K562 (cell line): Measurements from ENCODE around the gene CGNL1. TPM values are rescaled to one million over a fixed set of nuclear protein-coding genes. Genes with fewer than 3 reads are reported as not detected.

ENCODE experiments used
- ATAC-seq: fragments of 200-7000 bp; cut with Tn5 transposase; 3 replicates; pipeline ENCODE4 v1.9.1; 2020; ENCODE audit warnings: moderate library complexity
- BruUV-seq: library from RNA; stranded (reverse); fragments of 400-500 nt; replicated peaks from 2 replicates; lab custom pipeline; 2021; lab: Mats Ljungman, UMichigan
- CTCF ChIA-PET: fragments of 300-600 bp; formaldehyde crosslinking; extraction: SDS; loops from one replicate; lab custom pipeline; 2021; ENCODE audit warnings: low intra/inter-chr PET ratio; lab: Yijun Ruan, JAX
- POLR2A ChIA-PET: fragments of 300-600, 350-650 bp; sonication (Branson Sonifier 250); formaldehyde crosslinking; extraction: SDS; loops from one replicate; lab custom pipeline; 2021; ENCODE audit warnings: antibody characterized with exemption, inconsistent platforms; lab: Yijun Ruan, JAX
- DNase-seq, 4 experiments: peaks; one replicate each; pipeline versions ENCODE4 v3.0.0 to v3.0.0-alpha.2; 2011 to 2018; ENCODE audit warnings: low spot score in 3 of 4, mixed read lengths in 3 of 4; ENCODE audit errors: extremely low read depth in 1 of 4
- FAIRE-seq: peaks from 2 replicates; lab custom pipeline; 2011; peaks lifted over from hg19 to GRCh38; lab: Jason Lieb, UNC
- H2AFZ ChIP-seq: 2 replicates; pipeline ENCODE4 v1.6.0; 2011; ENCODE audit warnings: low read depth, low read length, control low read depth, inconsistent platforms
- H3K27ac ChIP-seq: fragments of 200-600 bp; 3 replicates; pipeline ENCODE4 v1.8.0; 2011; ENCODE audit warnings: low read depth, mild to moderate bottlenecking, control low read depth, inconsistent platforms, low read length, moderate library complexity, mixed read lengths; ENCODE audit errors: extremely low read depth
- H3K27me3 ChIP-seq, 2 experiments: fragments of 300-600 bp in 1 of 2; 2 replicates in 1 of 2; 3 replicates in 1 of 2; pipeline versions ENCODE4 v1.6.0 to v1.8.0; 2011; ENCODE audit warnings: inconsistent platforms in 2 of 2, low read length in 2 of 2, mild to moderate bottlenecking in 1 of 2, mixed read lengths in 1 of 2, moderate library complexity in 1 of 2; ENCODE audit not compliant: control insufficient read depth in 2 of 2, insufficient read depth in 2 of 2
- H3K36me3 ChIP-seq: fragments of 300-600 bp; 3 replicates; pipeline ENCODE4 v1.8.0; 2011; ENCODE audit warnings: mild to moderate bottlenecking, low read length, inconsistent platforms; ENCODE audit not compliant: control insufficient read depth, insufficient read depth
- H3K4me1 ChIP-seq, 2 experiments: fragments of 200-600 bp in 1 of 2; replicated peaks in 1 of 2; 2 replicates in 1 of 2; 3 replicates in 1 of 2; pipeline versions ENCODE4 v1.5.1 to v1.8.0; 2011; ENCODE audit warnings: inconsistent platforms in 2 of 2, low read length in 2 of 2, mild to moderate bottlenecking in 1 of 2, mixed read lengths in 1 of 2, moderate library complexity in 1 of 2; ENCODE audit not compliant: control insufficient read depth in 2 of 2, insufficient read depth in 2 of 2
- H3K4me2 ChIP-seq: 2 replicates; pipeline ENCODE4 v1.6.1; 2011; ENCODE audit warnings: low read length, control low read depth, inconsistent platforms, mixed read lengths; ENCODE audit not compliant: insufficient read depth
- H3K4me3 ChIP-seq: fragments of 200-600 bp; sonication (generic), shearing (Covaris generic); 2 replicates; pipeline ENCODE4 v1.5.1; 2016; ENCODE audit warnings: control low read depth, inconsistent platforms
- H3K79me2 ChIP-seq: fragments of 200-600 bp; 3 replicates; pipeline ENCODE4 v1.8.0; 2011; ENCODE audit warnings: low read length, inconsistent platforms; ENCODE audit not compliant: control insufficient read depth, insufficient read depth
- H3K9ac ChIP-seq, 2 experiments: 2 replicates each; pipeline versions ENCODE4 v1.6.0 to v1.6.1; 2011; ENCODE audit warnings: low read depth in 2 of 2, low read length in 2 of 2, control low read depth in 1 of 2, inconsistent platforms in 1 of 2, mild to moderate bottlenecking in 1 of 2, mixed read lengths in 1 of 2; ENCODE audit not compliant: insufficient read depth in 1 of 2
- H3K9me1 ChIP-seq: one replicate; pipeline ENCODE4 v1.6.0; 2011; ENCODE audit warnings: inconsistent platforms, mild to moderate bottlenecking, low read length, moderate library complexity; ENCODE audit not compliant: control insufficient read depth, insufficient read depth
- H3K9me3 ChIP-seq: replicated peaks from 2 replicates; pipeline ENCODE4 v1.5.1; 2011; ENCODE audit warnings: low read depth, low read length, inconsistent platforms; ENCODE audit not compliant: control insufficient read depth, insufficient read depth
- H4K20me1 ChIP-seq: replicated peaks from 2 replicates; pipeline ENCODE4 v1.6.1; 2011; ENCODE audit warnings: low read length, inconsistent platforms, mixed read lengths; ENCODE audit not compliant: control insufficient read depth, insufficient read depth
- CCAR2 ChIP-seq: fragments of 200-400 bp; formaldehyde crosslinking; IDR thresholded peaks from 2 replicates; pipeline ENCODE4 v1.6.1; 2017; ENCODE audit warnings: mild to moderate bottlenecking, low read depth, low read length
- DACH1 ChIP-seq: fragments of 450-650 bp; IDR thresholded peaks from 2 replicates; pipeline ENCODE4 v1.6.1; 2018; ENCODE audit not compliant: partially characterized antibody
- HDAC2 ChIP-seq: fragments of 450-650 bp; IDR thresholded peaks from 2 replicates; pipeline ENCODE4 v1.6.1; 2016; ENCODE audit warnings: mild to moderate bottlenecking
- KLF16 ChIP-seq: IDR thresholded peaks from 2 replicates; pipeline ENCODE4 v1.6.1; 2016; ENCODE audit warnings: antibody characterized with exemption
- MECOM ChIP-seq: fragments of 250-450 bp; sonication (Bioruptor Pico); IDR thresholded peaks from 2 replicates; pipeline ENCODE4 v1.8.0; 2022; ENCODE audit warnings: inconsistent platforms
- MEF2D ChIP-seq: conservative IDR thresholded peaks from 2 replicates; pipeline ENCODE4 v1.6.1; 2016; ENCODE audit warnings: low read depth, missing genetic modification characterization, missing compliant biosample characterization
- NELFE ChIP-seq: IDR thresholded peaks from 2 replicates; pipeline ENCODE4 v1.6.1; 2011; ENCODE audit warnings: mild to moderate bottlenecking; ENCODE audit not compliant: insufficient read depth, insufficient read length
- PCBP2 ChIP-seq: fragments of 200-400 bp; formaldehyde crosslinking; IDR thresholded peaks from 2 replicates; pipeline ENCODE4 v1.6.1; 2018; ENCODE audit warnings: low read length, low read depth, mild to moderate bottlenecking, moderate library complexity; ENCODE audit not compliant: poor library complexity, severe bottlenecking
- SFPQ ChIP-seq: fragments of 200-400 bp; formaldehyde crosslinking; IDR thresholded peaks from 2 replicates; pipeline ENCODE4 v1.6.1; 2017; ENCODE audit warnings: mild to moderate bottlenecking, low read depth, low read length, moderate library complexity
- THRA ChIP-seq: fragments of 450-650 bp; IDR thresholded peaks from 2 replicates; pipeline ENCODE4 v1.6.1; 2017; ENCODE audit warnings: mild to moderate bottlenecking, moderate library complexity
- YBX1 ChIP-seq: fragments of 450-650 bp; IDR thresholded peaks from 2 replicates; pipeline ENCODE4 v1.7.1; 2016; ENCODE audit warnings: mild to moderate bottlenecking
- ZBTB17 ChIP-seq: fragments of 450-650 bp; formaldehyde crosslinking; IDR thresholded peaks from 2 replicates; pipeline ENCODE4 v1.4.0; 2020; ENCODE audit warnings: mild to moderate bottlenecking
- ZNF311 ChIP-seq: fragments of 250-450 bp; sonication (Bioruptor Pico); IDR thresholded peaks from 2 replicates; pipeline ENCODE4 v1.4.0; 2020; ENCODE audit warnings: mild to moderate bottlenecking, moderate library complexity
- ZNF511 ChIP-seq: sonication (generic); formaldehyde crosslinking; IDR thresholded peaks from 2 replicates; pipeline ENCODE4 v1.8.0; 2022; ENCODE audit warnings: mild to moderate bottlenecking, missing genetic modification reagents
- ZNF512 ChIP-seq: IDR thresholded peaks from 2 replicates; pipeline ENCODE4 v1.6.1; 2016; ENCODE audit warnings: missing genetic modification characterization, missing compliant biosample characterization
- WGBS: fragments of 100-300 bp; shearing (Covaris generic); methylation state at CpG from one replicate; pipeline ENCODE4 v1.1.6; 2016; ENCODE audit warnings: low coverage, mixed read lengths; ENCODE audit not compliant: insufficient coverage; ENCODE audit errors: missing lambda C conversion rate; 5-methylcytosine and 5-hydroxymethylcytosine counted together
- in situ Hi-C: fragments of 300-500 bp; cut with MboI; formaldehyde crosslinking; loops from 4 replicates; pipeline ENCODE4 v1.15.0; 2018; ENCODE audit warnings: inconsistent platforms, mixed read lengths
- intact Hi-C: fragments of 100-400 bp; cut with micrococcal nuclease; formaldehyde crosslinking; loops from 2 replicates; pipeline ENCODE4 v1.14.2; 2022
- polyA plus RNA-seq, 8 experiments: library from polyadenylated mRNA; depleted of rRNA in 4 of 8; stranded (reverse) in 5 of 8; unstranded in 3 of 8; fragments of >200 nt; fragmentation: Nextera tagmentation in 2 of 8; fragmentation: Illumina TruSeq in 1 of 8; extraction: Ambion mirVana in 2 of 8; extraction: Trizol in 1 of 8; gene quantifications; 2 replicates each; pipeline versions ENCODE4 v1.2.1 to v1.2.3, GENCODE V29; 2011 to 2014; ENCODE audit warnings: inconsistent platforms in 1 of 8, missing spikeins in 1 of 8
- total RNA-seq, 7 experiments: library from RNA; depleted of rRNA in 6 of 7; stranded (reverse); fragments of >200 nt in 6 of 7; fragmentation: Illumina TruSeq in 2 of 7; extraction: Trizol in 2 of 7; gene quantifications; 2 replicates each; pipeline versions ENCODE4 v1.2.1 to v1.2.3, GENCODE V29; 2011 to 2021; ENCODE audit warnings: low replicate concordance in 1 of 7

The CGNL1 gene
- total and polyA plus RNA-seq, 9 of the 15 experiments (the other 6 are each of a cell fraction or from before 2014, with no cell fraction given): 0.01 to 0.07 TPM; not detected in 7

GRCh38 chr15:57395292-57395691, 19.0 kb downstream of the CGNL1 start:
- H4K20me1 ChIP-seq: no peaks in the 10 kb centered on the region
- H3K4me3 ChIP-seq: no peak overlapping the region
- CTCF ChIA-PET: interaction anchor here (0.7 kb wide), 1 partner anchor 59 kb away, joined by 7 read pairs; no protein-coding TSS in a partner anchor
- TF ChIP-seq THRA (no peak), ZNF512 (tag) (no peak), YBX1 (no peak), KLF16 (no peak), PCBP2 (no peak), ZBTB17 (CRISPR knock-in tag) (no peak), HDAC2 (no peak), NELFE (no peak), CCAR2 (no peak), MECOM (no peak), ZNF311 (CRISPR knock-in tag) (no peak), ZNF511 (CRISPR knock-in tag) (no peak), MEF2D (tag) (no peak), SFPQ (no peak), DACH1 (no peak)
- TF ChIP-seq, all 486 proteins: peak for 0
- no peaks in the 10 kb centered on the region for H3K36me3 ChIP-seq
- no peaks in the 10 kb centered on the region for H3K9me3 ChIP-seq
- peaks cover 17 to 34% of the 10 kb centered on the region in 2 experiments for H3K27me3 ChIP-seq
- no peaks in the 10 kb centered on the region for H3K4me1 ChIP-seq
- 4% methylated on average over 6 of the region's 6 CpGs for WGBS
- no peak for DNase-seq
- H3K9ac ChIP-seq: no peak overlapping the region
- no peak for FAIRE-seq
- H3K9me1 ChIP-seq: no peaks in the 10 kb centered on the region
- BruUV-seq: no TSS peak
- ATAC-seq: no peak
- no peak overlapping the region for H3K4me2 ChIP-seq
- in situ Hi-C loops: no loop called here
- H2AFZ ChIP-seq: no peak overlapping the region
- no peak overlapping the region for H3K27ac ChIP-seq
- H3K79me2 ChIP-seq: no peaks in the 10 kb centered on the region
- intact Hi-C loops: no loop called here
- POLR2A ChIA-PET: interaction anchor here (0.7 to 1.2 kb wide), 2 partner anchors 11 to 99 kb away, joined by 3 read pairs; no protein-coding TSS in a partner anchor
